ENCODE results near the gene CYP24A1. TPM values are rescaled to one million over a fixed set of nuclear protein-coding genes. Genes with fewer than 3 reads are reported as not detected.

Gene CYP24A1
- total and polyA plus RNA-seq, 2 of the 13 experiments (the other 11 are each of a cell fraction or from before 2014, with no cell fraction given), result 9.4 to 32.7 TPM

DNA sequence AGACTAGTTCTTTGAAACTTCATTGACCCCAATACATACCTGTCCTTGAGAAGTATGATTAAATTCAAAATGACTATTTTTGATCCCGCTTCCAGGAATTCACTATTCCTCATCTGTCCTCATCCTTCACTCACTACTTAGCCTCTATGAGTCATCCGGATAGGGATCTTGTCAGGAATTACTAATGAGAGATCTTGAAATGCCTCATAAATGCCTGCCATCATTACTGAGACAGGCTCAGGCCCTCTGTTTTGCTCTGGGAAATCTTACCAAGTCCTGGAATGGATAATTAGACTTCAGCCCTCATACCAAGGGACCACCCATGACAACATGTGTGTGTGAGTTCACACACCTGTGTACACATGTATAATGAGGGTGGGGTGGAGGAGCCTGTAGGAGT is 2.8 kb upstream of the CYP24A1 start:
- BruUV-seq (replicated peaks), result no TSS peak
- H3K27me3 ChIP-seq (ENCODE audit: control insufficient read depth in 1 of 2, insufficient read depth in 2 of 2, low read length in 2 of 2), result no peaks in the 10 kb centered on the region
- no peak overlapping the region for H2AFZ ChIP-seq (ENCODE audit: low read length)
- no peaks in the 10 kb centered on the region for H4K20me1 ChIP-seq (ENCODE audit: insufficient read depth, low read length)
- FAIRE-seq (no peak), ATAC-seq (no peak), DNase-seq (ENCODE audit: low spot score) (no peak)
- H3K9me3 ChIP-seq (ENCODE audit: low read length), result no peaks in the 10 kb centered on the region
- peaks cover 59% of the 10 kb centered on the region for H3K4me1 ChIP-seq (ENCODE audit: insufficient read depth, low read length)
- H3K9ac ChIP-seq (ENCODE audit: insufficient read depth, low read depth, low read length), result no peak overlapping the region
- intact Hi-C loops (cut with micrococcal nuclease; ENCODE audit: unreplicated experiment), result loop anchor here (2.0 kb wide), 1 partner anchor 18 kb away; no protein-coding TSS in a partner anchor
- whole genome bisulfite sequencing (ENCODE audit: low lambda C conversion rate), result 98% methylated on average over 2 of the region's 2 CpGs
- TF ChIP-seq HOXD1 (CRISPR knock-in tag; IDR thresholded peaks at IDR 0.05) (no peak), KDM5A (IDR thresholded peaks at IDR 0.05; ENCODE audit: borderline replicate concordance, low read length) (no peak), POGZ (CRISPR knock-in tag; IDR thresholded peaks at IDR 0.05) (no peak), SPEN (CRISPR knock-in tag; IDR thresholded peaks at IDR 0.05; ENCODE audit: low read depth) (no peak), TRIM24 (CRISPR knock-in tag; IDR thresholded peaks at IDR 0.05) (no peak), FOXJ3 (CRISPR knock-in tag; IDR thresholded peaks at IDR 0.05; ENCODE audit: borderline replicate concordance) (no peak), ZNF431 (CRISPR knock-in tag; IDR thresholded peaks at IDR 0.05; ENCODE audit: borderline replicate concordance, low read depth) (no peak), NFE2 (CRISPR knock-in tag; IDR thresholded peaks at IDR 0.05) (no peak)
- TF ChIP-seq, protein P1, sequence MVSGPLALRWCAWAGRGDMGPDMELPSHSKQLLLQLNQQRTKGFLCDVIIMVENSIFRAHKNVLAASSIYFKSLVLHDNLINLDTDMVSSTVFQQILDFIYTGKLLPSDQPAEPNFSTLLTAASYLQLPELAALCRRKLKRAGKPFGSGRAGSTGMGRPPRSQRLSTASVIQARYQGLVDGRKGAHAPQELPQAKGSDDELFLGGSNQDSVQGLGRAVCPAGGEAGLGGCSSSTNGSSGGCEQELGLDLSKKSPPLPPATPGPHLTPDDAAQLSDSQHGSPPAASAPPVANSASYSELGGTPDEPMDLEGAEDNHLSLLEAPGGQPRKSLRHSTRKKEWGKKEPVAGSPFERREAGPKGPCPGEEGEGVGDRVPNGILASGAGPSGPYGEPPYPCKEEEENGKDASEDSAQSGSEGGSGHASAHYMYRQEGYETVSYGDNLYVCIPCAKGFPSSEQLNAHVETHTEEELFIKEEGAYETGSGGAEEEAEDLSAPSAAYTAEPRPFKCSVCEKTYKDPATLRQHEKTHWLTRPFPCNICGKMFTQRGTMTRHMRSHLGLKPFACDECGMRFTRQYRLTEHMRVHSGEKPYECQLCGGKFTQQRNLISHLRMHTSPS (CRISPR knock-in tag; IDR thresholded peaks at IDR 0.05; ENCODE audit: low read depth), result no peak
- no peaks in the 10 kb centered on the region for H3K36me3 ChIP-seq (replicated peaks in 1 of 2; ENCODE audit: control insufficient read depth in 1 of 2, insufficient read depth in 2 of 2, low read length in 2 of 2)
- H3K4me2 ChIP-seq (ENCODE audit: low read depth, low read length), result no peak overlapping the region
- ChIA-PET CTCF (ENCODE audit: low intra/inter-chr PET ratio, low total read pairs) (no interaction called here), POLR2A (interaction anchor here (1.9 to 4.4 kb wide), 4 partner anchors 18 to 73 kb away, joined by 7 to 22 read pairs (median 16); no protein-coding TSS in a partner anchor)
- in situ Hi-C loops (cut with HindIII; ENCODE audit: extremely low pct_ligation_motif_present, low pct_unique_long_range_greater_than_20kb), result no loop called here
- no peak overlapping the region for H3K27ac ChIP-seq (ENCODE audit: extremely low read length, insufficient read depth, low read length)
- H3K4me3 ChIP-seq (replicated peaks in 1 of 3; ENCODE audit: insufficient read depth in 1 of 3, low read depth in 2 of 3, low read length in 3 of 3), result no peak overlapping the region
- H3K79me2 ChIP-seq (ENCODE audit: insufficient read depth, low read length), result no peaks in the 10 kb centered on the region
